SK-N-SH treated with all-trans-retinoic acid at 6 μM for 48 hours (cell line): ENCODE measurements around the gene MTOR.

Experiments
- ATAC-seq: fragments of 200-7000 bp; cut with Tn5 transposase; 3 replicates; pipeline ENCODE4 v1.9.1; 2020; ENCODE audit warnings: mild to moderate bottlenecking, moderate library complexity
- BACH2 ChIP-seq: fragments of 250-450 bp; sonication (Bioruptor Pico); IDR thresholded peaks from 2 replicates; pipeline ENCODE4 v1.9.0; 2021; ENCODE audit warnings: mild to moderate bottlenecking, borderline replicate concordance
- CREB5 ChIP-seq: fragments of 250-450 bp; sonication (Bioruptor Pico); IDR thresholded peaks from 2 replicates; pipeline ENCODE4 v1.5.1; 2020; ENCODE audit warnings: low read depth, mild to moderate bottlenecking, moderate library complexity
- CSRNP3 ChIP-seq: fragments of 250-450 bp; sonication (Bioruptor Pico); IDR thresholded peaks from 2 replicates; pipeline ENCODE4 v1.5.1; 2021; ENCODE audit warnings: mild to moderate bottlenecking, moderate library complexity
- ESRRG ChIP-seq: fragments of 250-450 bp; sonication (Bioruptor Pico); IDR thresholded peaks from 2 replicates; pipeline ENCODE4 v1.6.1; 2021; ENCODE audit warnings: mild to moderate bottlenecking
- GLIS3 ChIP-seq: fragments of 250-450 bp; sonication (Bioruptor Pico); IDR thresholded peaks from 2 replicates; pipeline ENCODE4 v1.5.0; 2020; ENCODE audit warnings: mild to moderate bottlenecking, moderate library complexity
- ISL1 ChIP-seq: fragments of 250-450 bp; sonication (Bioruptor Pico); IDR thresholded peaks from 2 replicates; pipeline ENCODE4 v2.1.2; 2022; ENCODE audit warnings: mild to moderate bottlenecking, moderate library complexity
- OSR1 ChIP-seq: fragments of 250-450 bp; sonication (Bioruptor Pico); IDR thresholded peaks from 2 replicates; pipeline ENCODE4 v1.8.0; 2022; ENCODE audit warnings: moderate library complexity, mild to moderate bottlenecking, inconsistent platforms
- PATZ1 ChIP-seq: fragments of 250-450 bp; sonication (Bioruptor Pico); IDR thresholded peaks from 2 replicates; pipeline ENCODE4 v1.8.0; 2020; ENCODE audit warnings: mild to moderate bottlenecking, moderate library complexity, borderline replicate concordance
- PPARA ChIP-seq: fragments of 250-450 bp; sonication (Bioruptor Pico); IDR thresholded peaks from 2 replicates; pipeline ENCODE4 v1.5.0; 2020; ENCODE audit warnings: mild to moderate bottlenecking, borderline replicate concordance
- RARB ChIP-seq: fragments of 250-450 bp; sonication (Bioruptor Pico); IDR thresholded peaks from 2 replicates; pipeline ENCODE4 v1.8.0; 2021; ENCODE audit warnings: mild to moderate bottlenecking, moderate library complexity
- TCF4 ChIP-seq: fragments of 250-450 bp; sonication (Bioruptor Pico); IDR thresholded peaks from 2 replicates; pipeline ENCODE4 v1.8.0; 2021; ENCODE audit warnings: mild to moderate bottlenecking, moderate library complexity, borderline replicate concordance
- TSHZ2 ChIP-seq: fragments of 250-450 bp; sonication (Bioruptor Pico); IDR thresholded peaks from 2 replicates; pipeline ENCODE4 v1.5.0; 2020; ENCODE audit warnings: mild to moderate bottlenecking, moderate library complexity
- ZFP3 ChIP-seq: fragments of 250-450 bp; sonication (Bioruptor Pico); IDR thresholded peaks from 2 replicates; pipeline ENCODE4 v1.5.0; 2020; ENCODE audit warnings: mild to moderate bottlenecking, moderate library complexity
- ZFP30 ChIP-seq: fragments of 450-650 bp; formaldehyde crosslinking; IDR thresholded peaks from 2 replicates; pipeline ENCODE4 v1.5.0; 2022; ENCODE audit warnings: mild to moderate bottlenecking, moderate library complexity
- ZNF565 ChIP-seq: fragments of 450-650 bp; formaldehyde crosslinking; conservative IDR thresholded peaks from 2 replicates; pipeline ENCODE4 v1.5.0; 2020; ENCODE audit warnings: low read depth, mild to moderate bottlenecking, moderate library complexity
- ZNF8 ChIP-seq: fragments of 450-650 bp; formaldehyde crosslinking; IDR thresholded peaks from 2 replicates; pipeline ENCODE4 v1.5.0; 2020; ENCODE audit warnings: mild to moderate bottlenecking, moderate library complexity

MTOR gene

GRCh38 chr1:11215381-11216005 lies 46.9 kb downstream of the MTOR start:
- ATAC-seq = no peak
- TF ChIP-seq CSRNP3 (CRISPR knock-in tag) (no peak), OSR1 (no peak), ZFP30 (CRISPR knock-in tag) (no peak), CREB5 (CRISPR knock-in tag) (no peak), PATZ1 (CRISPR knock-in tag) (no peak), GLIS3 (CRISPR knock-in tag) (no peak), RARB (CRISPR knock-in tag) (no peak), ZNF8 (CRISPR knock-in tag) (no peak), BACH2 (CRISPR knock-in tag) (no peak), ZNF565 (CRISPR knock-in tag) (no peak), ZFP3 (CRISPR knock-in tag) (no peak)

- no peak for ATAC-seq
- TF ChIP-seq ISL1 (CRISPR knock-in tag) = no peak
- no peak for TF ChIP-seq ZFP3 (CRISPR knock-in tag)
- TF ChIP-seq TSHZ2 (CRISPR knock-in tag) = no peak
- no peak for TF ChIP-seq ESRRG (CRISPR knock-in tag)
- no peak for TF ChIP-seq GLIS3 (CRISPR knock-in tag)
- no peak for TF ChIP-seq TCF4 (CRISPR knock-in tag)
- TF ChIP-seq PPARA = no peak
- TF ChIP-seq ZNF8 (CRISPR knock-in tag) = no peak
- TF ChIP-seq RARB (CRISPR knock-in tag) = no peak
These were observed 47.5 kb downstream of the MTOR start for GRCh38 chr1:11214698-11215380.

- TF ChIP-seq CREB5 (CRISPR knock-in tag) = no peak
- no peak for TF ChIP-seq ZNF565 (CRISPR knock-in tag)
- no peak for TF ChIP-seq ISL1 (CRISPR knock-in tag)
- TF ChIP-seq ZFP3 (CRISPR knock-in tag) = no peak
- TF ChIP-seq PATZ1 (CRISPR knock-in tag) = no peak
- no peak for ATAC-seq
These were observed 50.3 kb downstream of the MTOR start for GRCh38 chr1:11211925-11212587.
